Astrocyte (in vitro differentiated cells and primary cell): ENCODE measurements around the gene FGD5.

Source experiments
- EZH2 ChIP-seq: IDR thresholded peaks from 2 replicates; pipeline ENCODE4 v1.6.1; 2012; ENCODE audit warnings: mild to moderate bottlenecking, low read length, inconsistent platforms; ENCODE audit not compliant: insufficient read depth
- TF ChIP-seq, protein P1 (sequence below): IDR thresholded peaks from 2 replicates; pipeline ENCODE4 v1.5.1; 2011; ENCODE audit warnings: low read depth, mild to moderate bottlenecking, inconsistent platforms, low read length, moderate library complexity; ENCODE audit not compliant: insufficient read depth

GRCh38 chr3:14808502-14809266 lies 10.1 kb upstream of the FGD5 start:
- TF ChIP-seq, protein P1, sequence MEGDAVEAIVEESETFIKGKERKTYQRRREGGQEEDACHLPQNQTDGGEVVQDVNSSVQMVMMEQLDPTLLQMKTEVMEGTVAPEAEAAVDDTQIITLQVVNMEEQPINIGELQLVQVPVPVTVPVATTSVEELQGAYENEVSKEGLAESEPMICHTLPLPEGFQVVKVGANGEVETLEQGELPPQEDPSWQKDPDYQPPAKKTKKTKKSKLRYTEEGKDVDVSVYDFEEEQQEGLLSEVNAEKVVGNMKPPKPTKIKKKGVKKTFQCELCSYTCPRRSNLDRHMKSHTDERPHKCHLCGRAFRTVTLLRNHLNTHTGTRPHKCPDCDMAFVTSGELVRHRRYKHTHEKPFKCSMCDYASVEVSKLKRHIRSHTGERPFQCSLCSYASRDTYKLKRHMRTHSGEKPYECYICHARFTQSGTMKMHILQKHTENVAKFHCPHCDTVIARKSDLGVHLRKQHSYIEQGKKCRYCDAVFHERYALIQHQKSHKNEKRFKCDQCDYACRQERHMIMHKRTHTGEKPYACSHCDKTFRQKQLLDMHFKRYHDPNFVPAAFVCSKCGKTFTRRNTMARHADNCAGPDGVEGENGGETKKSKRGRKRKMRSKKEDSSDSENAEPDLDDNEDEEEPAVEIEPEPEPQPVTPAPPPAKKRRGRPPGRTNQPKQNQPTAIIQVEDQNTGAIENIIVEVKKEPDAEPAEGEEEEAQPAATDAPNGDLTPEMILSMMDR: no peak
- TF ChIP-seq EZH2: no peak
